Karpas-422 (cell line): ENCODE results near the gene NRM. TPM values are rescaled to one million over a fixed set of nuclear protein-coding genes. Genes with fewer than 3 reads are reported as not detected.

Experiments
- DNase-seq: peaks from one replicate; pipeline ENCODE4 v3.0.0-alpha.2; 2015
- H2AFZ ChIP-seq: fragments of 200-600 bp; sonication (generic); 2 replicates; pipeline ENCODE4 v1.6.1; 2014; ENCODE audit warnings: antibody characterized with exemption, low read length, mixed read lengths
- H3K27ac ChIP-seq: fragments of 200-600 bp; sonication (generic); 2 replicates; pipeline ENCODE4 v1.5.1; 2014; ENCODE audit warnings: mild to moderate bottlenecking, low read length, moderate library complexity
- H3K27me3 ChIP-seq: fragments of 200-600 bp; sonication (generic); 2 replicates; pipeline ENCODE4 v1.6.1; 2014; ENCODE audit warnings: low read length, mixed read lengths
- H3K36me3 ChIP-seq: fragments of 200-600 bp; sonication (generic); 2 replicates; pipeline ENCODE4 v1.6.1; 2014; ENCODE audit warnings: low read length, mixed read lengths; ENCODE audit not compliant: insufficient read depth
- H3K4me1 ChIP-seq: fragments of 200-600 bp; sonication (generic); 2 replicates; pipeline ENCODE4 v1.6.1; 2014; ENCODE audit warnings: mild to moderate bottlenecking, low read length, mixed read lengths
- H3K4me2 ChIP-seq: fragments of 200-600 bp; sonication (generic); 2 replicates; pipeline ENCODE4 v1.6.1; 2014; ENCODE audit warnings: low read length, low read depth, mild to moderate bottlenecking; ENCODE audit not compliant: poor library complexity, severe bottlenecking
- H3K4me3 ChIP-seq: fragments of 200-600 bp; sonication (generic); 2 replicates; pipeline ENCODE4 v1.5.1; 2014; ENCODE audit warnings: mild to moderate bottlenecking, antibody characterized with exemption, low read length, mixed read lengths
- H3K79me2 ChIP-seq: fragments of 200-600 bp; sonication (generic); 2 replicates; pipeline ENCODE4 v1.6.1; 2014; ENCODE audit warnings: mild to moderate bottlenecking, low read length, mixed read lengths
- H3K9ac ChIP-seq: fragments of 200-600 bp; sonication (generic); 2 replicates; pipeline ENCODE4 v1.6.0; 2014; ENCODE audit warnings: low read length
- H3K9me2 ChIP-seq: fragments of 200-600 bp; sonication (generic), shearing (Covaris generic); replicated peaks from 2 replicates; pipeline ENCODE4 v1.6.0; 2014; ENCODE audit warnings: mild to moderate bottlenecking, low read length, moderate library complexity; ENCODE audit not compliant: insufficient read depth
- H3K9me3 ChIP-seq: fragments of 300-700, 200-600 bp; sonication (generic); 2 replicates; pipeline ENCODE4 v1.6.1; 2014; ENCODE audit warnings: low read length, mixed read lengths
- H4K20me1 ChIP-seq: fragments of 200-600 bp; sonication (generic); 2 replicates; pipeline ENCODE4 v1.6.1; 2014; ENCODE audit warnings: mild to moderate bottlenecking, antibody characterized with exemption, low read length, low read depth; ENCODE audit not compliant: insufficient read depth
- small RNA-seq: library from RNA; depleted of rRNA; stranded (forward); fragments of <200 nt; gene quantifications from one replicate; pipeline ENCODE3, GENCODE V24; 2014
- total RNA-seq: library from RNA; depleted of rRNA; stranded (reverse); fragments of >200 nt; shearing (Covaris generic); gene quantifications from 2 replicates; pipeline ENCODE4 v1.2.3, GENCODE V29; 2014; ENCODE audit warnings: low replicate concordance; rRNA removed

The NRM gene
- total RNA-seq, 1 experiment from 2014 or later: 38.1 TPM

DNA sequence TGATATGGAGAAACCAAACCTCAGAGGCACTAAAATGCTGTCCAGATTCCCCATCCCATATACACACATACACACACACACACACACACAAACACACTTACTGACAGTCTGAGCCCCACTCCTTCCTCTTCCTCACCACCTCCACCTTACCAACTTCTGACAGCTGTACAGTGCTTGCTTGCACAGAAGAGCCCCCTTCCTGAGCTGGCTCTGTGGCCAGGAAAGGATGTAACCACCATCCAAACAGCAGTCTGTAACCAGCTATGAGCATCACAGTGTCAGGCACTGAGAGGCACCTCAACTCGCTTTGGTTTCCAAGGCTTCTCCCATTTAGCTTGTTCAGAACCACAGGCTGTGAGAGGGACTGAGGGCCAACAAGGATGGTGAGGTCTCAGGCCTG lies 49.7 kb downstream of the NRM start:
- peaks cover 23% of the 10 kb centered on the region for H3K79me2 ChIP-seq
- H3K27ac ChIP-seq: no peak overlapping the region
- no peaks in the 10 kb centered on the region for H3K27me3 ChIP-seq
- H3K36me3 ChIP-seq: no peaks in the 10 kb centered on the region
- DNase-seq: no peak
- no peak overlapping the region for H2AFZ ChIP-seq
- H3K9me2 ChIP-seq: no peaks in the 10 kb centered on the region
- H3K9ac ChIP-seq: no peak overlapping the region
- peaks cover 5% of the 10 kb centered on the region; the same call in 1 of the 2 replicates for H4K20me1 ChIP-seq
- no peak overlapping the region for H3K4me3 ChIP-seq
- no peaks in the 10 kb centered on the region for H3K9me3 ChIP-seq
- peaks cover 8% of the 10 kb centered on the region for H3K4me1 ChIP-seq
- no peak overlapping the region for H3K4me2 ChIP-seq

DNA sequence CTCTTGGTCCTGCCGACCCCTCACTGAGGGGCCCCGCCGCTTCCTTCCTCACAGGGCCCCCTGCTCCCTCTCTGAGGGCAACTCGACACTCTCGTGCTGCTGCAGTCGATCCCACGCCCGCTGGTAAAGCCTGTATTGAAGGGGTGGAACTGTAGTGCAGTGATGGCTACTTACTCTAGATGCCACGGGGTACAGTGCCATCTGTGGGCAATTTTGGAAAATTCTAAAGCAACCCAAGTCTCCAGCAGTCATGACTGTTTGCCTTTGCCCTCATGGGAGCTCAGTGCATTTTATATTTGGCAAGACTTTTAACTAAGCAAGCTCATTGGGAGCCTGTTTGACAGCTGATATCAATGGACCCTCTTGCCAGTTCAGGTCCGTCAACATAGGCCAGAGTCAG lies 50.3 kb downstream of the NRM start:
- Histone ChIP-seq H2AFZ (no peak overlapping the region), H3K9me2 (no peaks in the 10 kb centered on the region), H4K20me1 (no peaks in the 10 kb centered on the region), H3K27me3 (no peaks in the 10 kb centered on the region), H3K9ac (no peak overlapping the region), H3K9me3 (no peaks in the 10 kb centered on the region), H3K79me2 (peaks cover 17% of the 10 kb centered on the region), H3K4me2 (no peak overlapping the region), H3K27ac (no peak overlapping the region), H3K4me3 (no peak overlapping the region), H3K4me1 (peaks cover 3% of the 10 kb centered on the region; the same call in 1 of the 2 replicates), H3K36me3 (no peaks in the 10 kb centered on the region)
- peak; percentile 51 for DNase-seq

Small RNA genes within 50 kb of the gene (small RNA-seq; reads per million reads assigned to genes)
- gene RF00019: not detected

Other genes starting within 250 kb of the NRM start
- gene HLA-E, start 201.5 kb downstream of the NRM start, total RNA-seq: 306 and 677 TPM in 2 replicates
- 48.6 and 53.9 TPM in 2 replicates for gene GNL1, start 134.5 kb downstream of the NRM start, total RNA-seq
- 14.6 and 30.6 TPM in 2 replicates for gene PRR3, start 133.7 kb downstream of the NRM start, total RNA-seq
- 14.4 and 26.0 TPM in 2 replicates for gene ABCF1, start 119.5 kb downstream of the NRM start, total RNA-seq
- gene PPP1R10, start 73.7 kb downstream of the NRM start, total RNA-seq: 64.3 and 170 TPM in 2 replicates
- 59.2 and 119 TPM in 2 replicates for gene MRPS18B, start 73.1 kb downstream of the NRM start, total RNA-seq
- 9.6 and 10.3 TPM in 2 replicates for gene ATAT1, start 64.1 kb downstream of the NRM start, total RNA-seq
- 5.6 and 10.0 TPM in 2 replicates for gene C6orf136, start 43.9 kb downstream of the NRM start, total RNA-seq
- gene DHX16, start 18.0 kb downstream of the NRM start, total RNA-seq: 26.5 and 36.1 TPM in 2 replicates
- 69.8 and 75.3 TPM in 2 replicates for gene PPP1R18, start 4.3 kb downstream of the NRM start, total RNA-seq
- gene MDC1, start 26.3 kb upstream of the NRM start, total RNA-seq: 9.4 and 11.0 TPM in 2 replicates
- 403 and 427 TPM in 2 replicates for gene TUBB, start 29.4 kb upstream of the NRM start, total RNA-seq
- gene FLOT1, start 51.7 kb upstream of the NRM start, total RNA-seq: 58.2 and 103 TPM in 2 replicates
- gene IER3, start 53.6 kb upstream of the NRM start, total RNA-seq: 0.19 and 0.54 TPM in 2 replicates
- gene DDR1, start 193.5 kb upstream of the NRM start, total RNA-seq: 0.15 and 0.25 TPM in 2 replicates
- 21.8 and 23.4 TPM in 2 replicates for gene GTF2H4, start 217.2 kb upstream of the NRM start, total RNA-seq
- gene VARS2, start 223.3 kb upstream of the NRM start, total RNA-seq: 42.3 and 50.2 TPM in 2 replicates
- not detected in 2 replicates for gene SFTA2, start 241.2 kb upstream of the NRM start, total RNA-seq
- gene MUCL3, start 250.0 kb upstream of the NRM start, total RNA-seq: not detected in 2 replicates